HG03432 (cell line): ENCODE measurements around the gene NIFK.
"Not testable (repeated sequence)": the region's sequence is repeated elsewhere in the genome, so short reads cannot be mapped to it uniquely, and the experiment has no call there.

Experiments used
- ATAC-seq: cut with Tn5 transposase; IDR thresholded peaks from one replicate; pipeline ENCODE4 v1.9.1; 2021; ENCODE audit warnings: mild to moderate bottlenecking, moderate library complexity; ENCODE audit not compliant: unreplicated experiment

NIFK gene

DNA sequence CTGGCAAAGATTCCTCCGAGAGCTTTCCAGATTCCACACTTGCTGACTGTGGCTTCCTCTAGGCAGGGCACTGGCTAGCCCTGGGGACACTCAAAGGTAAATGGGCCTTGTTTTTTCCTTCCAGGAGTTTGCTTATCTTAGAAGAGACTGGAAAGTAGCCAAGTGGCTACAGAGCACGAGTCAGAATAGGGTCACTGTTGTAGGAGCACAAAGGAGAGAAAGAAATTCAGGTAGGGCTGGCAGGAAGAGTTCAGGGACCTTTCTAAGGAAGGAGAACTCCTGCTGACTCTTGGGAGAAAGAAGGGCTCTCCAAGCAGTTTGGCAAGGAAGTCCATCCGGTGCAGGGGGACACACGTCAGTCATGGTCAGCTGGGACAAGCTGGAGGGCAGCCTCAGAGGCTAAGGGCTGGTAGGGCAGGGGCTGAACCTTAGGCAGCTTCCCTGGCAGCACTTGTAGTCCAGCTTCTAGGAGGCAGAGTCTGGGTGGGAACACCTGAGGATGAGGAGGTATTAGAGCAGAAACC is 39.5 kb downstream of the NIFK start:
- no peak for ATAC-seq

GRCh38 chr2:121696410-121696930 is 40.2 kb downstream of the NIFK start:
- ATAC-seq = no peak

DNA sequence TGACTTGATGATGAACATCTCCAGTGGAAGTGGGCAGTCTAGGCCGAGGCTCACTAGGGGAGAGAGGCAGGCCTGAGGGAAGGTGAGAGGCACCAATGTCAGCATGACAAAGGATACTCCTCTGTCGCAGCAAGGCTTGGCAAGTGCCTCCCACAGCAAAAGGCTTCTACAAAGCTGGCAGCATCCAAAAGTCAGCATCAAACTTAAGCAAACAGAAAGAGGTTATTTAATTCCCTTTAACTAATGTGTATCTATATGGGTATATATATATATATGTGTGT is 41.6 kb downstream of the NIFK start:
- no peak for ATAC-seq

GRCh38 chr2:121694398-121695170 is 42.1 kb downstream of the NIFK start:
- no peak for ATAC-seq

- ATAC-seq = not testable (repeated sequence)
Measured at GRCh38 chr2:121690572-121690971, 46.1 kb downstream of the NIFK start.

- no peak for ATAC-seq
Measured at GRCh38 chr2:121690095-121690494, 46.6 kb downstream of the NIFK start.

- ATAC-seq = no peak
Measured at GRCh38 chr2:121689356-121689755, 47.3 kb downstream of the NIFK start.

GRCh38 chr2:121688820-121689219 is 47.9 kb downstream of the NIFK start:
- no peak for ATAC-seq

- no peak for ATAC-seq
Measured at GRCh38 chr2:121686902-121687301, 49.8 kb downstream of the NIFK start.

- no peak for ATAC-seq
Measured at GRCh38 chr2:121686218-121686617, 50.5 kb downstream of the NIFK start.

DNA sequence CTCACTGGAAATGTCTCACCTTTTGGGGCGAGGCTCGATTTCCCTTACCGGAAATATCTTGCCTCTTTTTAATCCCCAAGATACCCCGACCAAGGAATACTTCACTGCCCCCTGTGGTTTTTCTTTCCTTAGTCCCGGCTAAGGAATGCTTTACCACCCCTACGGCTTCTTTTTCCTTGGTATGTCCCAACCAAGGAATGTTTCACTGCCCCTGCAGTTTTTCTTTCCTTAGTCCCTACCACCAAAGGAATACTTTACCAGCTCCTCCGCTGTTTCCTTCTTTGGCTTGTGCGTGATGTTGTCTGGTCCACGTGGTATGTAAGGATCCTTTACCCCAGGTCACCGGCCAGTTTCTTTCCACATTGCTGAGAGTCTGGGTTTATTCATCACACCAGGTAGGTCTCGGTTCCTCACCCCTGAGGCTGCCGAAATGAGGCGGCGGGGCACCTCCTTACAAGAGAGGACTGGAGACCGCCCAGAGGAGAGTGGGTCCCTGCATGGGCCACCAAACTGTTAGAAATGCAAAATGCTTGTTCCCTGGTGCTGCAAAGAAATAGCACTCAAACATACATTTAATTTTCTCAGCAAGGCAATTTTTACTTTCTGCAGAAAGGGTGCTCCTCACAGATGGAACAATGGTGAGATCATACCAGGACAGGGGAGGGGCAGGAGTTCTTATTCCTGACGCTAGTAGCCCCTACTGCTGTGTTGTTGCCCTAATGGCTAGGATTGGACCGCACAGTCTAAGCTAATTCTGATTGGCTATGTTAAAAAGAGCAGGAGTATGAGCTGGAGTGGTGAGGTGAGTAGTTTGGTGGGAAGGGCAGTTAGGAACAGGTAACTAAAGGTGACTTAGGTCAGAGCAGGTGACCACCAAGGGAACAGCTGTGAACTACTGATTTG is 54.0 kb downstream of the NIFK start:
- ATAC-seq = no peak

DNA sequence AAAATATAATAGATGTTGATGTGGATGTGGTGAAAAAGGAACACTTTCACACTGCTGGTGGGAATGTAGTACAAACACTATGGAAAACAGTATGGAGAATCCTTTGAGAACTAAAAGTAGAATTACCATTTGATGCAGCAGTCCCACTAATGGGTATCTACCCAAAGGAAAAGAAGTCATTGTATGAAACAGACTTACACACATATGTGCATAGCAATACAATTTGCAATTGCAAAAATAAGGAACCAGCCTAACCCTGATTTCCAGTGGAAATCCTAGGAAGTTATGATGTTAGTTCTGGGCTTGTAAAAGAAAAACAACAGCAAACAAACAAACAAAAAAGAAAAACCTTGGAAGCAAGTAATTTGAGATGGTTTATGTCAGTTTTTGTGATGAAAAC is 58.8 kb downstream of the NIFK start:
- no peak for ATAC-seq
